GM19438 (cell line): ENCODE results near the gene PRKAR2B.

Experiments
- ATAC-seq: cut with Tn5 transposase; IDR thresholded peaks from one replicate; pipeline ENCODE4 v1.9.1; 2021; ENCODE audit warnings: low read depth; ENCODE audit not compliant: unreplicated experiment

PRKAR2B gene

GRCh38 chr7:107209565-107209964 lies 165.1 kb downstream of the PRKAR2B start:
- ATAC-seq, result no peak

DNA sequence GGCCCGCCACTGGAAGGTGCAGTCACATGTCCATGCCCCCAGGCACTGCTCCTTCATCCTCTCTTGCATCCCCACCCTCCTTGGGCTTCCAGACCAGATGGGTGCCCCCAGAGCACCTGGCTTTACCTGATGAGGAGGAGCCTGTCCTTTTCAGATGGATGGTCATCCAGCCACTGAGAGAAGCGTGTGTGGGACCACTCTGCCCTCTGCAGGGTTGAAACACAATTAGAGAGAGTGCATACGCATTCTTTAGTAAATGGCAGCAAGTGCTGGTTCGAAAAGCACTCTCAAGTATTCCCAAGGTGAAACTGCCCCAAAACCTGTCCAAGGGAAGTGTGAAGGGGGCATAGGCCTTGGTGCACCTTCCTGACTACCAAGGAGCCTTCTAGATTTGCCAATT lies 165.9 kb downstream of the PRKAR2B start:
- no peak for ATAC-seq
